Endothelial cell of umbilical vein (primary cell): ENCODE results near the gene BORCS5. TPM values are rescaled to one million over a fixed set of nuclear protein-coding genes. Genes with fewer than 3 reads are reported as not detected.

ENCODE experiments used
- BruUV-seq: library from RNA; stranded (reverse); fragments of 400-500 nt; replicated peaks from 2 replicates; lab custom pipeline; 2021; lab: Mats Ljungman, UMichigan
- CTCF ChIA-PET: fragments of 300-600, 350-600 bp; sonication (Branson Sonifier 250); formaldehyde crosslinking; loops from one replicate; lab custom pipeline; 2021; ENCODE audit warnings: antibody characterized with exemption, inconsistent platforms; lab: Charles Lee
- POLR2A ChIA-PET: fragments of 300-600, 350-600 bp; sonication (Branson Sonifier 250); formaldehyde crosslinking; loops from one replicate; lab custom pipeline; 2021; ENCODE audit warnings: antibody characterized with exemption, inconsistent platforms; lab: Charles Lee
- DNase-seq: peaks from one replicate; pipeline ENCODE4 v3.0.0-alpha.2; 2011; ENCODE audit warnings: low read depth, low spot score
- FAIRE-seq: peaks from 2 replicates; lab custom pipeline; 2011; peaks lifted over from hg19 to GRCh38; lab: Jason Lieb, UNC
- H2AFZ ChIP-seq: 2 replicates; pipeline ENCODE4 v1.6.0; 2012; ENCODE audit warnings: low read depth, low read length, control low read depth, inconsistent platforms
- H3K27ac ChIP-seq: 2 replicates; pipeline ENCODE4 v1.5.1; 2011; ENCODE audit warnings: low read depth, mild to moderate bottlenecking, control low read depth, low read length, moderate library complexity; ENCODE audit not compliant: insufficient read depth
- H3K27me3 ChIP-seq, 2 experiments: 2 replicates each; pipeline versions ENCODE4 v1.6.0 to v1.6.1; 2011; ENCODE audit warnings: low read length in 2 of 2, mixed read lengths in 1 of 2; ENCODE audit not compliant: control insufficient read depth in 2 of 2, insufficient read depth in 2 of 2
- H3K36me3 ChIP-seq, 2 experiments: 2 replicates in 1 of 2; 3 replicates in 1 of 2; pipeline ENCODE4 v1.5.1; 2011; ENCODE audit warnings: low read length in 2 of 2, mild to moderate bottlenecking in 1 of 2, moderate library complexity in 1 of 2; ENCODE audit not compliant: control insufficient read depth in 2 of 2, insufficient read depth in 2 of 2; ENCODE audit errors: extremely low read depth in 1 of 2
- H3K4me1 ChIP-seq: 3 replicates; pipeline ENCODE4 v1.5.1; 2011; ENCODE audit warnings: mild to moderate bottlenecking, low read length; ENCODE audit not compliant: control insufficient read depth, insufficient read depth; ENCODE audit errors: extremely low read depth
- H3K4me2 ChIP-seq: 2 replicates; pipeline ENCODE4 v1.6.1; 2011; ENCODE audit warnings: low read length, control low read depth, mixed read lengths; ENCODE audit not compliant: insufficient read depth
- H3K4me3 ChIP-seq, 3 experiments: fragments of 200-600 bp in 1 of 3; sonication (generic), shearing (Covaris generic) in 1 of 3; replicated peaks in 1 of 3; 2 replicates each; pipeline ENCODE4 v1.5.1; 2011 to 2016; ENCODE audit warnings: control low read depth in 3 of 3, low read length in 3 of 3, mild to moderate bottlenecking in 2 of 3, inconsistent platforms in 1 of 3, low read depth in 1 of 3, moderate library complexity in 1 of 3; ENCODE audit not compliant: insufficient read depth in 1 of 3
- H3K79me2 ChIP-seq: 2 replicates; pipeline ENCODE4 v1.6.0; 2012; ENCODE audit warnings: low read length, inconsistent platforms; ENCODE audit not compliant: control insufficient read depth, insufficient read depth
- H3K9ac ChIP-seq: replicated peaks from 2 replicates; pipeline ENCODE3; 2011; ENCODE audit warnings: low read length, control low read depth; ENCODE audit not compliant: insufficient read depth; ENCODE audit errors: extremely low read depth
- H3K9me1 ChIP-seq: replicated peaks from 3 replicates; pipeline ENCODE4 v1.6.0; 2011; ENCODE audit warnings: mild to moderate bottlenecking, low read length; ENCODE audit not compliant: control insufficient read depth, insufficient read depth; ENCODE audit errors: extremely low read depth
- H3K9me3 ChIP-seq: replicated peaks from 2 replicates; pipeline ENCODE4 v1.5.1; 2012; ENCODE audit warnings: low read length, inconsistent platforms; ENCODE audit not compliant: control insufficient read depth, insufficient read depth
- H4K20me1 ChIP-seq: replicated peaks from 2 replicates; pipeline ENCODE3; 2011; ENCODE audit warnings: mild to moderate bottlenecking, low read length; ENCODE audit not compliant: control insufficient read depth, insufficient read depth; ENCODE audit errors: extremely low read depth
- CTCF ChIP-seq, 2 donors: IDR thresholded peaks; 1 replicate in 1 of 2; 2 replicates in 1 of 2; pipeline ENCODE4 v1.5.1; 2011; ENCODE audit warnings: low read length in 2 of 2, mild to moderate bottlenecking in 2 of 2, moderate library complexity in 2 of 2, control low read depth in 1 of 2, inconsistent platforms in 1 of 2, low read depth in 1 of 2; ENCODE audit not compliant: insufficient read depth in 1 of 2; ENCODE audit errors: extremely low read depth in 1 of 2
- EZH2 ChIP-seq: IDR thresholded peaks from 2 replicates; pipeline ENCODE4 v1.6.1; 2012; ENCODE audit warnings: borderline replicate concordance, low read depth, mild to moderate bottlenecking, moderate library complexity, low read length, inconsistent platforms; ENCODE audit not compliant: severe bottlenecking
- FOS ChIP-seq: IDR thresholded peaks from 2 replicates; pipeline ENCODE4 v1.6.1; 2011; ENCODE audit warnings: mild to moderate bottlenecking, low read length, moderate library complexity, borderline replicate concordance; ENCODE audit not compliant: insufficient read depth
- GATA2 ChIP-seq: IDR thresholded peaks from 2 replicates; pipeline ENCODE4 v1.7.0; 2011; ENCODE audit warnings: low read depth, mild to moderate bottlenecking, moderate library complexity, mixed read lengths, low read length; ENCODE audit not compliant: insufficient read length, insufficient read depth
- JUN ChIP-seq: IDR thresholded peaks from 2 replicates; pipeline ENCODE4 v1.6.1; 2011; ENCODE audit warnings: borderline replicate concordance, low read depth; ENCODE audit not compliant: insufficient read length, insufficient read depth
- MAX ChIP-seq: IDR thresholded peaks from 2 replicates; pipeline ENCODE4 v1.6.1; 2011; ENCODE audit not compliant: insufficient read depth, insufficient read length
- MYC ChIP-seq: IDR thresholded peaks from one replicate; pipeline ENCODE4 v1.6.1; 2011; ENCODE audit warnings: mild to moderate bottlenecking, low read depth, low read length
- POLR2A ChIP-seq: IDR thresholded peaks from 2 replicates; pipeline ENCODE4 v1.6.1; 2012; ENCODE audit warnings: low read depth, mild to moderate bottlenecking, control low read depth, low read length
- POLR2AphosphoS5 ChIP-seq: IDR thresholded peaks from 2 replicates; pipeline ENCODE4 v1.6.1; 2012; ENCODE audit warnings: low read depth, mild to moderate bottlenecking, control low read depth, low read length, moderate library complexity; ENCODE audit not compliant: insufficient read depth
- dilution Hi-C: fragments of 300-500 bp; cut with MboI; formaldehyde crosslinking; loops from one replicate; pipeline ENCODE4 v1.15.0; 2019; ENCODE audit warnings: low sequenced_read_pairs; ENCODE audit not compliant: extremely low pct_ligation_motif_present
- intact Hi-C: fragments of 100-400 bp; cut with micrococcal nuclease; formaldehyde crosslinking; loops from one replicate; pipeline ENCODE4 v1.10.0; 2022
- polyA plus RNA-seq, 4 experiments: library from polyadenylated mRNA; depleted of rRNA in 3 of 4; stranded (reverse) in 3 of 4; unstranded in 1 of 4; fragments of >200 nt; gene quantifications; 2 replicates each; pipeline versions ENCODE4 v1.2.1 to v1.2.3, GENCODE V29; 2011 to 2012; ENCODE audit warnings: missing spikeins in 1 of 4
- total RNA-seq: library from RNA; stranded (reverse); gene quantifications from 2 replicates; pipeline ENCODE4 v1.2.3, GENCODE V29; 2021

The BORCS5 gene
- total and polyA plus RNA-seq, 2 donors (not counting 3 experiments of a cell fraction or from before 2014, with no cell fraction given) = 8.3 to 10.5 TPM

GRCh38 chr12:12477532-12477890 lies 120.6 kb downstream of the BORCS5 start:
- Histone ChIP-seq H3K9ac (no peak overlapping the region), H3K36me3 (peaks cover 0 to 6% of the 10 kb centered on the region in 2 experiments), H3K9me3 (no peaks in the 10 kb centered on the region), H3K27me3 (no peaks in the 10 kb centered on the region), H3K79me2 (no peaks in the 10 kb centered on the region), H3K4me2 (no peak overlapping the region), H3K27ac (no peak overlapping the region), H3K4me1 (peaks cover 21% of the 10 kb centered on the region), H4K20me1 (no peaks in the 10 kb centered on the region), H2AFZ (no peak overlapping the region), H3K9me1 (no peaks in the 10 kb centered on the region), H3K4me3 (no peak overlapping the region)
- no peak for FAIRE-seq
- TF ChIP-seq MYC (no peak), MAX (no peak), POLR2AphosphoS5 (no peak)
- BruUV-seq = no TSS peak
- intact Hi-C loops = loop anchor here (5.0 kb wide), 1 partner anchor 100 kb away; no protein-coding TSS in a partner anchor
- DNase-seq = no peak
- ChIA-PET POLR2A (no interaction called here), CTCF (interaction anchor here (0.6 to 1.4 kb wide), 3 partner anchors 9 to 77 kb away, joined by 3 to 5 read pairs (median 3); no protein-coding TSS in a partner anchor)
- dilution Hi-C loops = no loop called here

GRCh38 chr12:12480074-12480473 lies 123.2 kb downstream of the BORCS5 start:
- Histone ChIP-seq H3K4me2 (no peak overlapping the region), H3K27me3 (no peaks in the 10 kb centered on the region), H4K20me1 (no peaks in the 10 kb centered on the region), H3K79me2 (no peaks in the 10 kb centered on the region), H3K27ac (no peak overlapping the region), H3K4me1 (peaks cover 12% of the 10 kb centered on the region), H3K36me3 (peaks cover 0 to 9% of the 10 kb centered on the region in 2 experiments), H2AFZ (no peak overlapping the region), H3K9me1 (no peaks in the 10 kb centered on the region), H3K9me3 (no peaks in the 10 kb centered on the region), H3K4me3 (no peak overlapping the region), H3K9ac (no peak overlapping the region)
- intact Hi-C loops (no loop called here), dilution Hi-C loops (no loop called here)
- ChIA-PET CTCF (interaction anchor here (1.5 kb wide), 1 partner anchor 10 kb away, joined by 3 read pairs; no protein-coding TSS in a partner anchor), POLR2A (no interaction called here)
- TF ChIP-seq EZH2 (no peak), MAX (no peak), JUN (no peak), GATA2 (no peak), POLR2AphosphoS5 (no peak), CTCF (IDR thresholded peaks at IDR 0.05; ENCODE audit: extremely low read depth in 1 of 2, insufficient read depth in 1 of 2, low read depth in 1 of 2, low read length in 2 of 2) (no peak), MYC (no peak), POLR2A (no peak), FOS (no peak)
- no TSS peak for BruUV-seq
- DNase-seq = no peak
- FAIRE-seq = no peak
